Measurements from ENCODE around the gene TNNI2. TPM values are rescaled to one million over a fixed set of nuclear protein-coding genes. Genes with fewer than 3 reads are reported as not detected.

TNNI2 gene
- total RNA-seq, 6 experiments from 2014 or later, result 0.31 to 1.9 (median 1.1) TPM; not detected in 3

DNA sequence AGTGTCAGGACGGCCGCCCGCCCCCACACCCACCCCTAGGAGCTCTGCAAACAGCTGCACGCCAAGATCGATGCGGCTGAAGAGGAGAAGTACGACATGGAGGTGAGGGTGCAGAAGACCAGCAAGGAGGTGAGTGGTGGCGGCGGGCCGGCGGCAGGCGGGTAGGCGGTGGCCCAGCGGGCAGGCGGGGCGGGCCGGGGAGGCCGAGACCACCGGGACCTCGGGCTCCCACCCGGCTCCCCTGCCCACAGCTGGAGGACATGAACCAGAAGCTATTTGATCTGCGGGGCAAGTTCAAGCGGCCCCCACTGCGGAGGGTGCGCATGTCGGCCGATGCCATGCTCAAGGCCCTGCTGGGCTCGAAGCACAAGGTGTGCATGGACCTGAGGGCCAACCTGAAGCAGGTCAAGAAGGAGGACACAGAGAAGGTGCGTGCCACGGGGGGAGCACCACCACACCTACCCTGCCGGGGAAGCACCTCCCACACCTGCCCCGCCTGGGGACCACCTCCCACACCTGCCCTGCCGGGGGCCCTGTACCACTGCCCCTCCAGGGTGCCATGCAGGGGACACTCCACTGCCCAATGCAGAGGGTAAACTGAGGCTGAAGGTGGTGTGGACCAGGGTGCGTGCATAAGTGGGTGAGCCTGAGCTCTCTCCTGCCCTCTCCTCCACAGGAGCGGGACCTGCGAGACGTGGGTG is 2.1 kb downstream of the TNNI2 start:
- Histone ChIP-seq H3K9me3 (no peaks in the 10 kb centered on the region), H3K27ac (no peak overlapping the region), H3K4me3 (no peak overlapping the region), H3K36me3 (no peaks in the 10 kb centered on the region), H3K4me1 (peaks cover 0 to 4% (median 0%) of the 10 kb centered on the region in 4 donors), H3K27me3 (no peaks in the 10 kb centered on the region)
- TF ChIP-seq POLR2A (IDR thresholded peaks at IDR 0.05), result no peak
- WGBS (ENCODE audit: insufficient coverage, low coverage, low lambda C conversion rate, missing lambda C conversion rate), result 80% methylated on average over 7 of the region's 37 CpGs
- ATAC-seq (no peak), DNase-seq (peak in 2 of 3 donors; percentile 23 to 61)
- intact Hi-C loops (cut with DNase I), result no loop called here

GRCh38 chr11:1841511-1842148 is 2.8 kb downstream of the TNNI2 start:
- no peaks in the 10 kb centered on the region for H3K9me3 ChIP-seq
- H3K4me1 ChIP-seq, result peaks cover 0 to 4% (median 0%) of the 10 kb centered on the region in 4 donors
- ATAC-seq, result no peak
- TF ChIP-seq POLR2A (IDR thresholded peaks at IDR 0.05) (no peak), CTCF (IDR thresholded peaks at IDR 0.05) (no peak)
- DNase-seq, result peak in 2 of 3 donors; percentile 18 to 52
- 89% methylated on average over 4 of the region's 19 CpGs for WGBS (ENCODE audit: insufficient coverage, low coverage, low lambda C conversion rate, missing lambda C conversion rate)
- H3K4me3 ChIP-seq, result no peak overlapping the region
- no peak overlapping the region for H3K27ac ChIP-seq
- intact Hi-C loops (cut with DNase I), result no loop called here
- no peaks in the 10 kb centered on the region for H3K36me3 ChIP-seq
- no peaks in the 10 kb centered on the region for H3K27me3 ChIP-seq

- Histone ChIP-seq H3K36me3 (no peaks in the 10 kb centered on the region), H3K27me3 (no peaks in the 10 kb centered on the region), H3K4me1 (peaks cover 0 to 4% (median 0%) of the 10 kb centered on the region in 4 donors), H3K4me3 (no peak overlapping the region), H3K27ac (peak overlapping the region in 2 of 3 donors; percentile 26 to 33), H3K9me3 (no peaks in the 10 kb centered on the region)
- WGBS (ENCODE audit: insufficient coverage, low coverage, low lambda C conversion rate, missing lambda C conversion rate), result no CpG with 5 or more reads among the region's 29 CpGs
- ATAC-seq (peak; percentile 39 to 66 (median 56)), DNase-seq (peak in 2 of 3 donors; percentile 77 to 82)
- TF ChIP-seq CTCF (IDR thresholded peaks at IDR 0.05) (no peak), POLR2A (IDR thresholded peaks at IDR 0.05) (no peak)
- intact Hi-C loops (cut with DNase I), result no loop called here
These were observed 3.6 kb downstream of the TNNI2 start for GRCh38 chr11:1842149-1843097.

DNA sequence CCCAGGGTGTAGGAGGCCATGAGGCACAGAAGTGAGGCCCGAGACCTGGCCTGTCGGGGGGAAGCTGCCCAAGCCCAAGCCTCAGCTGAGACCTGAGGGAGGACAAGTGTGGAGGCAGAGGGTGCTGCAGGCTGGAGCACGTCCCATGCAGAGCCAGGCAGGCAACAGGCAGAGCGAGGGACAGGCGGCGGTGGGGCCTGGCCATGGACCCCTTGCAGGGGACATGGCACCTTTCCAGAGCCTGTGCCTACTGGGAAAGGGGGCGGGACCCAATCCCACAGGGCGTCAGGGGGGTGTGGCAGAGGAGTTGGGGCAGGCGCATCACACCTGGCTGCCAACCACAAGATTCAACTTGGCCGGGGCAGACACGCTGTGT is 4.3 kb downstream of the TNNI2 start:
- ATAC-seq (no peak), DNase-seq (no peak)
- intact Hi-C loops (cut with DNase I), result no loop called here
- H3K9me3 ChIP-seq, result no peaks in the 10 kb centered on the region
- peak overlapping the region in 2 of 3 donors; percentile 26 to 33 for H3K27ac ChIP-seq
- WGBS (ENCODE audit: insufficient coverage, low coverage, low lambda C conversion rate, missing lambda C conversion rate), result 58% methylated on average over 8 of the region's 11 CpGs
- no peaks in the 10 kb centered on the region for H3K36me3 ChIP-seq
- H3K4me1 ChIP-seq, result peaks cover 0 to 4% (median 0%) of the 10 kb centered on the region in 4 donors
- TF ChIP-seq CTCF (IDR thresholded peaks at IDR 0.05) (no peak), POLR2A (IDR thresholded peaks at IDR 0.05) (no peak)
- H3K27me3 ChIP-seq, result no peaks in the 10 kb centered on the region
- no peak overlapping the region for H3K4me3 ChIP-seq
